Activated CD4-positive, alpha-beta T cell treated with anti-CD3 and anti-CD28 coated beads, Interleukin-2, amount 10 ng/mL, durations not matched to agents 24 days and 14 days (primary cell): ENCODE data around the gene LONP2. TPM values are rescaled to one million over a fixed set of nuclear protein-coding genes. Genes with fewer than 3 reads are reported as not detected.

ENCODE experiments used
- DNase-seq: peaks from one replicate; pipeline ENCODE4 v3.0.0; 2022
- H3K27ac Mint-ChIP-seq: one replicate; pipeline ENCODE4 v1.8.0; 2022; ENCODE audit warnings: mild to moderate bottlenecking, mixed read lengths
- H3K27me3 Mint-ChIP-seq: one replicate; pipeline ENCODE4 v1.8.0; 2022; ENCODE audit warnings: mixed read lengths
- H3K36me3 Mint-ChIP-seq: one replicate; pipeline ENCODE4 v1.8.0; 2022; ENCODE audit warnings: low read depth, mild to moderate bottlenecking, mixed read lengths
- H3K4me1 Mint-ChIP-seq: one replicate; pipeline ENCODE4 v1.8.0; 2021; ENCODE audit warnings: mixed read lengths
- H3K4me3 Mint-ChIP-seq: one replicate; pipeline ENCODE4 v1.8.0; 2022; ENCODE audit warnings: mild to moderate bottlenecking, moderate library complexity, mixed read lengths
- H3K9me3 Mint-ChIP-seq: one replicate; pipeline ENCODE4 v1.8.0; 2021; ENCODE audit warnings: mixed read lengths
- intact Hi-C: fragments of 100-400 bp; cut with micrococcal nuclease; formaldehyde crosslinking; loops from one replicate; pipeline ENCODE4 v1.15.1; 2023
- total RNA-seq: library from RNA; stranded (reverse); gene quantifications from 2 replicates; pipeline ENCODE4 v1.2.3, GENCODE V29; 2022

LONP2 gene
- total RNA-seq, 1 donor from 2014 or later, result 58.9 TPM

GRCh38 chr16:48250520-48251278 is 6.6 kb downstream of the LONP2 start:
- intact Hi-C loops, result no loop called here
- no peak overlapping the region for H3K4me3 Mint-ChIP-seq

GRCh38 chr16:48252013-48252412 is 7.9 kb downstream of the LONP2 start:
- Mint-ChIP-seq H3K4me3 (no peak overlapping the region), H3K9me3 (no peaks in the 10 kb centered on the region), H3K27ac (no peak overlapping the region), H3K4me1 (peaks cover 12% of the 10 kb centered on the region), H3K27me3 (no peaks in the 10 kb centered on the region), H3K36me3 (peaks cover 38% of the 10 kb centered on the region)
- no peak for DNase-seq
- intact Hi-C loops, result no loop called here

More at GRCh38 chr16:48250520-48251278, 6.6 kb downstream of the LONP2 start:
- Mint-ChIP-seq H3K4me1 (peaks cover 19% of the 10 kb centered on the region), H3K9me3 (no peaks in the 10 kb centered on the region), H3K27ac (no peak overlapping the region), H3K27me3 (no peaks in the 10 kb centered on the region), H3K36me3 (peaks cover 28% of the 10 kb centered on the region)
- no peak for DNase-seq

GRCh38 chr16:48256579-48257177 is 12.6 kb downstream of the LONP2 start:
- intact Hi-C loops, result no loop called here
- H3K27me3 Mint-ChIP-seq, result no peaks in the 10 kb centered on the region
- H3K4me3 Mint-ChIP-seq, result no peak overlapping the region
- peaks cover 6% of the 10 kb centered on the region for H3K4me1 Mint-ChIP-seq
- peaks cover 62% of the 10 kb centered on the region for H3K36me3 Mint-ChIP-seq
- no peak for DNase-seq
- no peaks in the 10 kb centered on the region for H3K9me3 Mint-ChIP-seq
- H3K27ac Mint-ChIP-seq, result no peak overlapping the region

DNA sequence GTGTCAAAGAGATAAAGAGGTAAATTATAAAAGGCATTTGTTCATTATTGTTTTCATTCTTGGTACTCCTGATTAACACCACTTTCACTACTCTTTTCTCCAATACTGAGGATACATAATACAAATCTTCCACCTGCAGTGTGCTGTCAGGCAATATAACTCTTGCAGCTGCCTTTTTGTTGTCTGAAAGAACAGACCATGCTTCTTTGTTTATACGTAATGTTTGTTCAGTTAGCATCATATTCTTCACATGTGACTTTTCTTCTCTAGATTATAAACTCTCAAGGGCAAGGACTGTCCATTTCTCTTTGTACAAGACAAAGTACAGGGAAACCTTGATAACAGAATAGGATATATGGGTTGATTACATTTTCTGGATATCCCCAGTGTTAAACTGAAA is 17.5 kb downstream of the LONP2 start:
- Mint-ChIP-seq H3K4me3 (no peak overlapping the region), H3K27me3 (no peaks in the 10 kb centered on the region), H3K27ac (no peak overlapping the region), H3K4me1 (peaks cover 7% of the 10 kb centered on the region), H3K36me3 (peaks cover 65% of the 10 kb centered on the region), H3K9me3 (peaks cover 6% of the 10 kb centered on the region)
- no peak for DNase-seq
- intact Hi-C loops, result no loop called here

GRCh38 chr16:48262631-48263030 is 18.5 kb downstream of the LONP2 start:
- intact Hi-C loops, result no loop called here

DNA sequence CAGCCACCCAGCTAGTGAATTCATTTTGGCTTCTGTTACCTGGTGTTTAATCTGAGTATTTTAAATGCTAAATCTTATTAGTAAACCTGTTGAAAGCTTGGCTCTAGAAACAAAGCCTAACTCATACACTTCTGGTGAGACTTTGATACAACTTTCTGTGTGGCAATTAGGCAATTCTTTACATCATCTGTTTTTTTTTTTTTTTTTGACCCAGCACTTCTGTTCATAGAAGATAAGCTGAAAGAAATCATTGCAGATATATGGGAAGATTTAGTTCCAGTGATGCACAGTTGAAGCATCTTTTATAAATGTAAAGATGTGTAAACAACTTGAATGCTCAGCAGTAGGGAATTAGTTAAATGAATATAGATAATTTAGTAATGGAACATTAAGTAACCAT is 24.9 kb downstream of the LONP2 start:
- Mint-ChIP-seq H3K27me3 (no peaks in the 10 kb centered on the region), H3K36me3 (peaks cover 34% of the 10 kb centered on the region), H3K4me3 (no peak overlapping the region), H3K4me1 (peaks cover 3% of the 10 kb centered on the region), H3K27ac (no peak overlapping the region), H3K9me3 (no peaks in the 10 kb centered on the region)
- intact Hi-C loops, result no loop called here
- no peak for DNase-seq

More at GRCh38 chr16:48262631-48263030, 18.5 kb downstream of the LONP2 start:
- no peak for DNase-seq
- no peak overlapping the region for H3K4me3 Mint-ChIP-seq
- H3K27ac Mint-ChIP-seq, result no peak overlapping the region
- H3K9me3 Mint-ChIP-seq, result peaks cover 6% of the 10 kb centered on the region
- H3K4me1 Mint-ChIP-seq, result peaks cover 7% of the 10 kb centered on the region
- H3K27me3 Mint-ChIP-seq, result no peaks in the 10 kb centered on the region
- peaks cover 65% of the 10 kb centered on the region for H3K36me3 Mint-ChIP-seq

GRCh38 chr16:48271728-48272127 is 27.6 kb downstream of the LONP2 start:
- no peak overlapping the region for H3K27ac Mint-ChIP-seq
- DNase-seq, result no peak
- H3K36me3 Mint-ChIP-seq, result peaks cover 25% of the 10 kb centered on the region
- no peak overlapping the region for H3K4me3 Mint-ChIP-seq
- no peaks in the 10 kb centered on the region for H3K27me3 Mint-ChIP-seq
- intact Hi-C loops, result no loop called here
- no peaks in the 10 kb centered on the region for H3K9me3 Mint-ChIP-seq
- H3K4me1 Mint-ChIP-seq, result no peaks in the 10 kb centered on the region

DNA sequence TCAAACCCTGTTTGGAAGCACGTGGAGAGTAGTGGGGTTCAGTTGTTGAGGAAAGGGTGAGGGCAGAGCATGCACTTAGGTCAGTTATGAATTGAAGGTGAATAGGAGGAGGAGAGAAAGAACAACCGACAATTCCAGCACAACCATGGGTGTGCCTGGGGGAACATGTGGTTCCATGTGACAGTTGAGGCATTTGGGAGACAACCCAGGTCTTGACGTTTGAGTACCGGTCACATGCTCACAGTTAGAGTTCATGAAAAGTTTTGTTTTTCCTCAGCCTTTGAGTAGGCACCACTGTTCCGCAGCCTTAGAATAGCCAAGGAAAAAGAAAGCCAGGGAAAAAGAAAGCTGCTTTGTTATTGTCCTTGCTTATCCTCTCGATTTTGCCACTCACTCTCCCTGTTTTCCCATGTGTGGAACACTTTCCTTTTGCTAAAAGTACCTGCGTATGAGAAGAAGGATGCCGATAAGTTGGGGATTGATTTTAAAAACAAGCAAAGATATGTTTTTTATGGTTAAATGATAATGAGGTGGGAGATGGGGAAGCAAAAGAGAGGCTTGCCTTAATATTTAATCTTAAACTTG is 28.8 kb downstream of the LONP2 start:
- Mint-ChIP-seq H3K4me1 (no peaks in the 10 kb centered on the region), H3K27ac (no peak overlapping the region), H3K4me3 (no peak overlapping the region), H3K9me3 (no peaks in the 10 kb centered on the region), H3K27me3 (no peaks in the 10 kb centered on the region), H3K36me3 (peaks cover 28% of the 10 kb centered on the region)
- intact Hi-C loops, result no loop called here
- no peak for DNase-seq

DNA sequence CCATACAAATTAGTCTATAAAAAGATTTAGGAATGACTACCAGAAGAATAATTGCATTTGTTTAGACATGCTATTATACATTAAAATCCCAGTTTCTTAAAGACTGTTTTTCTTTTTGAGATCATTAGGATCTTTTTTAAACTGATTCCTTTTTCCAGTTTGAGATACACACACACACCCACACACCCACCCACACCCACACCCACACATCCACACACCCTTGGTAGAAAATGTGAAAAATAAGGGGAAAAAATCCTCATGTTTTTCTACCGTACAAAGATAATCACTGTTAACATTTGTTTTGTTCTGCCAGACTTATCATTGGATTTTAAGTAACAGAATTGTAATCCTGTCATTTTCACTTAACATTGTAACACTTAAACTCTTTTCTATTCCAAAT is 30.4 kb downstream of the LONP2 start:
- DNase-seq, result no peak
- H3K9me3 Mint-ChIP-seq, result no peaks in the 10 kb centered on the region
- intact Hi-C loops, result no loop called here
- no peaks in the 10 kb centered on the region for H3K4me1 Mint-ChIP-seq
- H3K27ac Mint-ChIP-seq, result no peak overlapping the region
- peaks cover 33% of the 10 kb centered on the region for H3K36me3 Mint-ChIP-seq
- H3K4me3 Mint-ChIP-seq, result no peak overlapping the region
- H3K27me3 Mint-ChIP-seq, result no peaks in the 10 kb centered on the region

- no peaks in the 10 kb centered on the region for H3K9me3 Mint-ChIP-seq
- no peak for DNase-seq
- H3K36me3 Mint-ChIP-seq, result peaks cover 35% of the 10 kb centered on the region
- no peaks in the 10 kb centered on the region for H3K27me3 Mint-ChIP-seq
- no peak overlapping the region for H3K27ac Mint-ChIP-seq
- H3K4me3 Mint-ChIP-seq, result no peak overlapping the region
- intact Hi-C loops, result no loop called here
- no peaks in the 10 kb centered on the region for H3K4me1 Mint-ChIP-seq
These were observed 32.0 kb downstream of the LONP2 start for GRCh38 chr16:48276102-48276501.

DNA sequence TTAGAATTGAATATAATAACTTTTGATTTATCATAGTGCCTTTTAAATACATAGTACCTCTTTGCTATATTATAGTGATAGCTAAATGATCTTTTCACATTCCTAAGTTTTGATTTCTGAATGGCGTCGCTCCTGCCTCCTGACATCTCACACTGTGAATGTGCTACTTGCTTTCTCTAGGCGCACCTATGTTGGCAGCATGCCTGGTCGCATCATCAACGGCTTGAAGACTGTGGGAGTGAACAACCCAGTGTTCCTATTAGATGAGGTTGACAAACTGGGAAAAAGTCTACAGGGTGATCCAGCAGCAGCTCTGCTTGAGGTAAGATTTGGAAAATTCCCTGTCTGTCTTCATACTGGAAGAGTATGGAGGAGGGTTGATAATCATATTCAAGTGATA is 33.1 kb downstream of the LONP2 start:
- Mint-ChIP-seq H3K36me3 (peaks cover 33% of the 10 kb centered on the region), H3K9me3 (no peaks in the 10 kb centered on the region)
- no peak for DNase-seq

GRCh38 chr16:48279199-48279598 is 35.1 kb downstream of the LONP2 start:
- intact Hi-C loops, result no loop called here
- H3K36me3 Mint-ChIP-seq, result peaks cover 41% of the 10 kb centered on the region
- no peak for DNase-seq
- no peaks in the 10 kb centered on the region for H3K27me3 Mint-ChIP-seq
- H3K27ac Mint-ChIP-seq, result no peak overlapping the region
- peaks cover 2% of the 10 kb centered on the region for H3K4me1 Mint-ChIP-seq
- no peak overlapping the region for H3K4me3 Mint-ChIP-seq
- H3K9me3 Mint-ChIP-seq, result no peaks in the 10 kb centered on the region

More for the DNA sequence above, 33.1 kb downstream of the LONP2 start:
- H3K4me3 Mint-ChIP-seq, result no peak overlapping the region
- no peak overlapping the region for H3K27ac Mint-ChIP-seq
- no peaks in the 10 kb centered on the region for H3K4me1 Mint-ChIP-seq
- intact Hi-C loops, result no loop called here
- H3K27me3 Mint-ChIP-seq, result no peaks in the 10 kb centered on the region

- no peaks in the 10 kb centered on the region for H3K27me3 Mint-ChIP-seq
- H3K9me3 Mint-ChIP-seq, result peaks cover 3% of the 10 kb centered on the region
- peaks cover 44% of the 10 kb centered on the region for H3K36me3 Mint-ChIP-seq
- peaks cover 8% of the 10 kb centered on the region for H3K4me1 Mint-ChIP-seq
- intact Hi-C loops, result no loop called here
- H3K4me3 Mint-ChIP-seq, result no peak overlapping the region
- no peak overlapping the region for H3K27ac Mint-ChIP-seq
- no peak for DNase-seq
These were observed 36.4 kb downstream of the LONP2 start for GRCh38 chr16:48280546-48280945.

DNA sequence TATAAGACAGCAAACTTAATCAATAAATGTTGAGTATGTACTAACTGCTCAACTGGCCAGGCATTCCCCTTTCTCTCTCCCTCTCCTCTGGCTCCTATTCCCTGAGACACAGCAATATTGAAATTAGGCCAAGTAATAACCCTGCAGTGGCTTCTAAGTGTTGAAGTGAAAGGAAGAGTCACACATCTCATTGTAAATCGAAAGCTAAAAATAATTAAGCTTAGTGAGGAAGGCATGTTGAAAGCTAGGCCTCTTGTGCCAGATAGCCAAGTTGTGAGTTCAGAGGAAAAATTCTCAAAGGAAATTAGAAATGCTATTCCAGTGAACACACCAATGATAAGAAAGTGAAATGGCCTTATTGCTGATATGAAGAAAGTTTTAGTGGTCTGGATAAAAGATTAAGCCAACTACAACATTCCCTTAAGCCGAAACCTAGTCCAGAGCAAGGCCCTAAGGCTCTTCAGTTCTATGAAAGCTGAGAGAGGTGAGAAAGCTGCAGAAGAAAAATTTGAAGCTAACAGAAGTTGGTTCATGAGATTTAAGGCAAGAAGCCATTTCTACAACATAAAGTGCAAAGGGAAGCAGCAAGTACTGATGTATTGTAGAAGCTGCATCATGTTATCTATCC is 38.6 kb downstream of the LONP2 start:
- no peaks in the 10 kb centered on the region for H3K27me3 Mint-ChIP-seq
- H3K36me3 Mint-ChIP-seq, result peaks cover 57% of the 10 kb centered on the region

More for the DNA sequence above, 38.6 kb downstream of the LONP2 start:
- DNase-seq, result no peak
- H3K4me1 Mint-ChIP-seq, result peaks cover 10% of the 10 kb centered on the region
- H3K9me3 Mint-ChIP-seq, result peaks cover 3% of the 10 kb centered on the region
- no peak overlapping the region for H3K4me3 Mint-ChIP-seq
- no peak overlapping the region for H3K27ac Mint-ChIP-seq
- intact Hi-C loops, result no loop called here
